DOHH2 (cell line): ENCODE measurements around the gene DCAF8.

Source experiments
- CTCF ChIP-seq: fragments of 200-600 bp; sonication (generic); IDR thresholded peaks from one replicate; pipeline ENCODE4 v1.5.1; 2014; ENCODE audit warnings: antibody characterized with exemption, mild to moderate bottlenecking, low read depth, low read length; ENCODE audit not compliant: poor library complexity, severe bottlenecking
- EZH2phosphoT487 ChIP-seq: fragments of 200-600 bp; sonication (generic); IDR thresholded peaks from 2 replicates; pipeline ENCODE4 v1.6.1; 2017; ENCODE audit warnings: borderline replicate concordance, mild to moderate bottlenecking, antibody characterized with exemption, low read length, moderate library complexity, mixed read lengths

- TF ChIP-seq CTCF (no peak), EZH2phosphoT487 (no peak)
These were observed 75.6 kb downstream of the DCAF8 start for GRCh38 chr1:160186729-160187128.
